ENCODE results near the gene ETFA. TPM values are rescaled to one million over a fixed set of nuclear protein-coding genes. Genes with fewer than 3 reads are reported as not detected.

Gene ETFA
- total RNA-seq, 1 donor: 51.5 TPM

Other genes with a start within 250 kb of the ETFA start
- gene ISL2, start 25.3 kb upstream of the ETFA start, total RNA-seq: 0.21 TPM

All from mononuclear cell (primary cell).